Epidermal melanocyte (primary cell): ENCODE results near the gene TRPT1.

Source experiments
- DNase-seq: peaks from one replicate; pipeline ENCODE4 v3.0.0; 2011; ENCODE audit warnings: low spot score; ENCODE audit not compliant: insufficient read length

The TRPT1 gene, protein sequence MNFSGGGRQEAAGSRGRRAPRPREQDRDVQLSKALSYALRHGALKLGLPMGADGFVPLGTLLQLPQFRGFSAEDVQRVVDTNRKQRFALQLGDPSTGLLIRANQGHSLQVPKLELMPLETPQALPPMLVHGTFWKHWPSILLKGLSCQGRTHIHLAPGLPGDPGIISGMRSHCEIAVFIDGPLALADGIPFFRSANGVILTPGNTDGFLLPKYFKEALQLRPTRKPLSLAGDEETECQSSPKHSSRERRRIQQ

GRCh38 chr11:64225608-64226506 lies at the start of gene TRPT1, which contains the start of gene NUDT22:
Gene TRPT1, minus strand, starts transcription at chr11:64226186. Its CDS starts 326 bp downstream, at chr11:64225860.
Gene NUDT22, plus strand, starts transcription at chr11:64226274. Its CDS starts 379 bp downstream, at chr11:64226653.
- peak; percentile 94 for DNase-seq

DNA sequence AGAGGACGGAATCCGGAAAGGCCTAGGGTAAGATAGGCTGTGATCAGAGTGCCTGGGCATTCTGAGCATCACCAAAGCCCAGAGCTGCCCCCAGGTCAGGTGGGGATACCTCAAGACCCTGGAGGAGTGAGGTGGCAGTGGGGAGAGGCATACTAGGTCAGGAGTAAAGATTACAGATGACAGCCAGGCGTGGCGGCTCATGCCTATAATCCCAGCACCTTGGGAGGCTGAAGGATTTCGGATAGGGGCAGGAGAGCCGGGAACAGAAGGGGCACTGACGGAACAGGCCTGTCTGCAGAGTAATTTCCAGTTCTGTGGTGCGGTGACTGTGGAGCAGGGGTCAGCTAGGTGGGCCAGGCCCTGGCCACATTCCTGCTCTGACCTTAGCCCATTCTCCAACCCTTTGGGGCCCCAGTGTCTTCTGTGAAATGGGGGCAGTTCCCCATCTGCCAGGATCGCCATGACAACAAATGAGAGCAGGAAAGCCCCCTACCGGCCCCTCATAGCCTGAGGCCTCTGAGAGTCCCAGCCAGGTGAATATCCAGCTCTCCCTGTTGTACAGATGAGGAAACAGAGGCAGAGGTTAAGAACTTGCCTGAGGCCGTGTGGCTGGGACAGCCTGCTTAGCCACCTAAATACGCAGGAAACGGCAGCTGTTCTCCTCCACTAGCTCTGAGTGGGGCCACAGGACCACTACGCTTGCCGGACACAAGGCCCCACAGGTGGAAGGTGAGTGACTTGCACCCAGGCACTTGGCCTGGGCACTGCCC lies 49.2 kb upstream of the TRPT1 start:
- no peak for DNase-seq

GRCh38 chr11:64269540-64270220 lies 43.7 kb upstream of the TRPT1 start:
- peak; percentile 78 for DNase-seq

GRCh38 chr11:64268893-64269539 lies 43.0 kb upstream of the TRPT1 start:
- no peak for DNase-seq

DNA sequence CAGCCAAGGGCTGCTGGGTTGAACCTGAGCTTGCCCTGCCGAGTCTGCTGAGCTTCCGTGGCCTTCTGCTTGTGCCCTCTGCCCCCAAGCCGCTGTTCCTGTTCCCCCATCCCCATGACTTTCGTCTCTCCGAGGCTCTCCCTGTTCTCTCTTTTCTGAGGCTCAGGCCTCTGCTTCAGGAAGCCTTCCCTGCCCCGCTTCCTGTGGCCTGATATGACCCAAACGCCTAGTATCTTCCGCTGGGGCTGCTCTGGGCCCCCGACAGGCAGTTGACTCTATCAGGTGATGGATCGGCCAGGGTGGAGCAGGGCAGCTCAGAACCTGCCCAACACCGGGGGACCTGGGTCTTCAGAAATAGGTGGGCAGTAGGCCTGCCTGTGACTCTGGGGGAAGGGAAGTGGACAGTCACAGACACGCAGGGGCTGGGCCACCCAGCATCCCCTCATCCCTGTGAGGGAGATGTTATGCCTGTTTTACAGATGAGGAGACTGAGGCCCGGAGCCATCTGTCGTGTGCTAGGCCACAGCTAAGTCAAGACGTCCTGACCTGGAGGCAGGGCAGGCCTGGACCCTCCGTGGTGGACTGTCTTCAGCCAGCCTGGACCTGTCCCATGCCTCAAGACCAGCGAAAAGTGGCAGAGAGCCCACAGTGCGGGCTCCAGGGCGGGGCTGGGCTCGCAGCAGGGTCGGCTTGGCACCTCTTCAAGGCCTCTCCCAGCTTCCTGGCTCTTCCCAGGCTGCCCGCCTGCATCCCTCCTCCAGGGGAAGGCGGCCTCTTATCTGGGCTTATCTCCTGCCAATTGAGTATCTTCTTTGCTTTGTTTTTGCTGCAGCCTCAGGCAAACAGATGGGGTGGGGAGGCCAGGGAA lies 42.3 kb upstream of the TRPT1 start:
- DNase-seq: no peak

DNA sequence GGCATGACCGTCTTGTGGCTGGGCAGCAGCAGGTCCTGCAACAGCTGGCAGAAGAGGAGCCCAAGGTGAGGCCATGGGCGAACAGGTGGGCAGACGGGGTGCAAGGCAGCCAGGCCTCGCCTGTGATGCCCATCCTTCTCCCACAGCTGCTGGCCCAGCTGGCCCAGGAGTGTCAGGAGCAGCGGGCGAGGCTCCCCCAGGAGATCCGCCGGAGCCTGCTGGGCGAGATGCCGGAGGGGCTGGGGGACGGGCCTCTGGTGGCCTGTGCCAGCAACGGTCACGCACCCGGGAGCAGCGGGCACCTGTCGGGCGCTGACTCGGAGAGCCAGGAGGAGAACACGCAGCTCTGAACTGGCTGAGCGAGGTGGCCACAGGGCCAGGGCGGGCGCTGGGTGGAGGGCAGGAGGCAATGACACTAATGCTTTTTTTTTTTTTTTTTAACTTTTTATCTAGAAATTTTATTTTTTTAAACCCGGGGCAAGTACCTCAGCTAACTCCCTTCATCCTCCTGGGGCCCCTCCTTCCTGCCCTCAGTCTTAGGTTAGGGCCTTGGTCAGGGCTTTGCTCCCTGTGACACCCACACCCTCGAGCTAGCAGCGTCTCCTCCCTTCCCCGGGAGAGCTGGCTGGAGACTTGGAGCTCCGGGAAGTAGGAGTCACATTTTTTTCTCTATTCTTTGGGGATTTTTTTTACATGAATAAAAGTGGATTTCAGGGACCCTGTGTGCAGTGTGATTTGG lies 41.4 kb upstream of the TRPT1 start:
- DNase-seq: no peak

DNA sequence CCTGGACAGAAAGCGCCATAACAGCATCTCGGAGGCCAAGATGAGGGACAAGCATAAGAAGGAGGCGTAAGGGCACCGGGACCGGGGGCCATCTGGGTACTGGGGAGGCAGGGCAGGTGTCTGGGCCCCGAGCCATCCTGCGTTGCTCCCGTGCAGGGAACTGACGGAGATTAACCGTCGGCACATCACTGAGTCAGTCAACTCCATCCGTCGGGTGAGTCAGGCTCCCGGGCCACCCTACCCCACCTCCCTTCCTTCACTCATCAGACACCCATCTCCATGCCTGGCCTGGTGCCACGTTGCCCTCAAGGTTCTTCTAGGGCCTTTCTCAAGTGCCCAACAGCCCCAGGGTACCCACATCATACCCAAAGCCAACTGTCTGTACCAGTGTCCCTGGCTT lies 40.4 kb upstream of the TRPT1 start:
- no peak for DNase-seq

DNA sequence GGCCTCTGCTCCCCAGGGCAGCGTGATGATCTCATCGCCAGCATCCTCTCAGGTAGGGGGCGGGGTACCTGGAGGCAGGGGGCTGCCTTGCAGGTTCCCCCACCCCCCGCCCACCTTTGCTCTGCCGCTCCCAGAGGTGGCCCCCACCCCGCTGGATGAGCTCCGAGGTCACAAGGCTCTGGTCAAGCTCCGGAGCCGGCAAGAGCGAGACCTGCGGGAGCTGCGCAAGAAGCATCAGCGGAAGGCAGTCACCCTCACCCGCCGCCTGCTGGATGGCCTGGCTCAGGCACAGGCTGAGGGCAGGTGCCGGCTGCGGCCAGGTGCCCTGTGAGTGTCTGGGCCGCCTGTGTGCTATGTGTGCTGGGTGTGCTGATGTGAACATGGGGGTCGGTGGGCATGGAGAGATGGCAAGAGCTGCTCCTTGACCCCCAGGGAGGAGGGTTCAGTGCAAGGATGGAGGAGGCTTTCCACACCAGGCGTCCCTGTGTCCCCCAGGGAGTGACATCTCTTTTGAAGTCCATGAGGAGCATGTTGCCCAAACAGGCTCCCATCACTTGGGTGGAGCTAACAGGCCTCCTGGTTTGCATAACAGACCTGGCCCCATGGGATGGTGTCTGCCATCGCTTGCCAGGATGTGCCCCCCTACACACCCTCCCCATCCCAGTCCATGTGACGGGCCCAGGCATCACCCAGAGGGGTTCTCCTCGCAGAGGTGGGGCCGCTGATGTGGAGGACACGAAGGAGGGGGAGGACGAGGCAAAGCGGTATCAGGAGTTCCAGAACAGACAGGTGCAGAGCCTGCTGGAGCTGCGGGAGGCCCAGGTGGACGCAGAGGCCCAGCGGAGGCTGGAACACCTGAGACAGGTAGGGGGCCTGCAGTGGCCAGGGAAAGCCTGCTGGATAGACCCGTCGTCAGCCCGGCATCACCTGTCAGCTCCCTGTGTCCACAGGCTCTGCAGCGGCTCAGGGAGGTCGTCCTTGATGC lies 39.5 kb upstream of the TRPT1 start:
- DNase-seq: no peak

DNA sequence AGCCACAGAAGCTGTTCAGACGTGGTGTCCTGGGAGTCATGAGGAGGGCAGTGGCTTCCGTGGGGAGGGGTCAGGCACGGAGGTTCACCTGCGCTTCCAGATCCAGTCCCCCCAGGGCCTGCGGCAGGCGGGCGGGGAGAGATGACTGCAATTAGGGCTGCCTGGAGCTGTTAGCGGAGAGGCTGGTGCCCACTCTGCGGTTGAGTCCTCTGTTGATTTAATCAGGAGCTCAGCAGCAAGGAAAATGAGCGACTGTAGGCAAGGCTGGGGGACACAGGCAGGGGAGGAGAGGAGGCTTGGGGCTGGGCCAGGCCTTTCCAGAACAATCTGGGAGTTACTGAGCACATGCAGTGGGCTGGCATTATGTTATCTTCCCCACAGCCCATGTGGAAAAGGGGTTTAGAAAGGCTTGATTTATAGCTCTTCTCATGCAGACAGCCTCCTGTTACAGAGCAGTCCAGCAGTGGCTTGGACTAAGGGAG lies 38.4 kb upstream of the TRPT1 start:
- no peak for DNase-seq

- DNase-seq: no peak
These were observed 37.9 kb upstream of the TRPT1 start for GRCh38 chr11:64263947-64264317.

DNA sequence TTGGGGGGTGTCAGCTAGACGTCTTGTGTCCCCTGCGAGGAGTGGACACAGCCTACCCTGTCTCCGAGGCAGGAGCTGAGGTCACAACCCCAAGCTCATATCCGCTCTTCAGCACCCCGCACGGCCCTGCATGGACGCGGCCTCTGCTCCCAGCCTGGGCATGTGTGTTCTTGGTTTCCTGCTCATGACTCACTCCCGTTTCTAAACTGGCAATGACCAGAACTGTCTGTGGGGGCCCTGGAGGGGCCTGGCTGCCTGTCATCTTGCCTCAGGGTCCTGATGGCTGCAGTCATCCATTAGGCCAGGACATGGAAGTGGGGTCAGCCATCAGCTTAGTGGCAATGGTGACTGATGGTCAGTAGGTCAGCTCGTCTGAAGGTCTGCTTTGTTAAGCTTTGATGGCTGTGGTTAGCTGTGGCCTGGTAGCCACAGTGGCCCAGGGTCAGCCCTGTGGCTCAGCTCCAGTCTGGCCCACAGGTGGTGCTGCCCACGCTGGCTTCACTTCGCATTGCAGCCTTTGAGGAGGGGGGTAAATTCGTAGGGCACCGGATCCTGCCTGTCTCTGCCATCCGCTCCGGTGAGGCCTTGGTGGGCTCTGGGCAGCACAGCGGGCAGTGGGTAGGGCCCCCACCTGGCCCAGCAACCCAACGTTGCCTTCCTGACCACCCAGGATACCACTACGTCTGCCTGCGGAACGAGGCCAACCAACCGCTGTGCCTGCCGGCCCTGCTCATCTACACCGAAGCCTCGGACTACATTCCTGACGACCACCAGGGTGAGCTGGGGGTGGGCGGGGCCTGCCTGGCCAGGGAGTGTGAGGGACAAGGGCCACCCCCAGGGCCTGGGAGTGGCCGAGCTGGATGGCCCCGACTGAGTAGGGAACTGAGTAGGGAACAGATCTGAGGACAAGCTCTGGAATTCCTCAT lies 37.3 kb upstream of the TRPT1 start:
- DNase-seq: no peak

DNA sequence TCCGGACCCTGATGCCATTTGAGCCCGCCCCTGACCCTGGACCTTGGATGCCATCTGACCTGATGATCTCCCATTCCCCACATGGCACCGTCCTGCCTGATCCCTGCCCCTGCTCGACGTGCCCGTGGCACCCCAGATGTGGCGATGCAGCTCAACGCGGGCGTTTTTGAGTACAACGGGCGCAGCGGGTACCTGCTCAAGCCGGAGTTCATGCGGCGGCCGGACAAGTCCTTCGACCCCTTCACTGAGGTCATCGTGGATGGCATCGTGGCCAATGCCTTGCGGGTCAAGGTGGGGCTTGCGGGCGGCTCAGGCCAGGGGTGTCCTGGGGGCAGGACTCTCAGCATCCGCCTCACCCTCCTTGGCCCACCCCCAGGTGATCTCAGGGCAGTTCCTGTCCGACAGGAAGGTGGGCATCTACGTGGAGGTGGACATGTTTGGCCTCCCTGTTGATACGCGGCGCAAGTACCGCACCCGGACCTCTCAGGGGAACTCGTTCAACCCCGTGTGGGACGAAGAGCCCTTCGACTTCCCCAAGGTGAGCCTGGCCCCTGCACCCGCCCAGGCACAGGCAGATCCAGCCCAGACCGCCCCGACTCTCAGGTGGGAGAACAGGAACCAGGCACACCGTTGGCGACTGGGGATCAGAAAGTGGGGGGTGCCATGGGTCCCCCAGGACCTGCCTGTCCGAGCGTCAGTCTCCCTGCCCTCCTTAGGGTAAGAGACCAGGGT lies 36.5 kb upstream of the TRPT1 start:
- no peak for DNase-seq

DNA sequence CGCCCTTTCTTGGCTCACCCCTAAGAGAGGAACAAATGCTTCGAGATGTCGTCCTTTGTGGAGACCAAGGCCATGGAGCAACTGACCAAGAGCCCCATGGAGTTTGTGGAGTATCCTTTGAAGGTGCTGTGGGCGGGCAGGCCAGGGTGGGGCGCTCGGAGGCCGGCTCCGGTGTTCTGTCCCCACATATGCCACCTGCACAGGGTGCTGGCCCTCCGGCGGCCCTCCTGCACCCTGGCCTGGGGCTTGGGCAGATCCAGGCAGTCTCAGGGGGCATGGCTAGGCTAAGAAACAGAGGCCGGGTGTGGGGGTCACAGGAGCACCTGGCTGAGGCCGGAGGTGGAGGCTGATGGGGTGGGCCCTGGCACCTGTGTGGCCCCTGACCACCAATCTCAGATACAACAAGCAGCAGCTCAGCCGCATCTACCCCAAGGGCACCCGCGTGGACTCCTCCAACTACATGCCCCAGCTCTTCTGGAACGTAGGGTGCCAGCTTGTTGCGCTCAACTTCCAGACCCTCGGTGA lies 35.6 kb upstream of the TRPT1 start:
- no peak for DNase-seq

DNA sequence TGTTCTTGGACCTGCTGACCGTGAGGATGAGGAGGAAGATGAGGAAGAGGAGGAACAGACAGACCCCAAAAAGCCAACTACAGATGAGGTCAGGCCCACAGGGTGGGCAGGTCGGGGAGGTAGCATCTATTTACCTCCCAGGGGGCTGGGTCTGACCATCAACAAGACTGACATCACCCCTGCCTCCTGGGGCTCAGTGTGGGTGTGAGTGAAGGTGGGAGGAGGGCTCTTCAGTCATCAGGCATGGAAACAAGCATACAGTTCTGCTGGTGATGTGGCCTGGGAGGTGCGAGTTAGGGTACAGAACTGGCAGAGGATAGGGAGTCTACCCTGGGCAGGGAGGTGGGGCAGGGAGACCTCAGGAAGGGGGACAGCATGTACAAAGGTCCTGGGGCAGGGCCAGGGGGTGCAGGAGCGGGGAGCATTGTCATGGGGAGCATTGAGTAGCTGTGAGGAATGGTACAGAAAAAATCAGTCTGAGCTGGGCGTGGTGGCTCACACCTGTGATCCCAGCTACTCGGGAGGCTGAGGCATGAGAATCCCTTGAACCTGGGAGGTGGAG lies 34.2 kb upstream of the TRPT1 start:
- DNase-seq: no peak

DNA sequence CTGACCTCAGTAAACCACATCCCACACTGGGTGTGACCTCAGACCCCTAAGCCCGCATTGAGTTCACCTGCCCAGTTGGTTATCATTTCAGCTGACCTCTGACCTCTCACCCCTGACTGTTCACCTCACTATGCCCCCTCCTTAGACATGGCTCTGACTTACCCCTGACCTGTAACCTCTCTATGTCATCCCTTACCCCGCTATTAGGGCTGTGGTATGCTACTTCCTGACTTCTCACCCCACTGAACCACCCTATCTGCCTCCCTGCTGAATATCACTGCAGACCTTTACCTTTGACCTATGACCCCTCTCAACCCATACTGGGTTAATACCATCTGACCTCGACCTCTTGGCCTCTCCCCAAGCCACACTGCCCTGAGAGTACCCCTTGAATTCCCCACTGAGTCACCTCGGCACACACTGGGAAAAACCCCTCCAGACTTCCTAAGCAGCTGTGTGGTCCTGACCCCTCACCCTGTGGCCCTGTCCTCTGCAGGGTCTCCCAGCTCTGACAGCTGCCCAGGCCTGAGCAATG lies 33.6 kb upstream of the TRPT1 start:
- no peak for DNase-seq
